Retina (tissue), 1 donor: ENCODE results near the gene ATF5.
A peak's percentile ranks its signal among the peaks of the same experiment; 100 is the strongest.

Source experiments
- DNase-seq: peaks from one replicate; pipeline ENCODE4 v3.0.0-alpha.2; 2016

ATF5 gene

DNA sequence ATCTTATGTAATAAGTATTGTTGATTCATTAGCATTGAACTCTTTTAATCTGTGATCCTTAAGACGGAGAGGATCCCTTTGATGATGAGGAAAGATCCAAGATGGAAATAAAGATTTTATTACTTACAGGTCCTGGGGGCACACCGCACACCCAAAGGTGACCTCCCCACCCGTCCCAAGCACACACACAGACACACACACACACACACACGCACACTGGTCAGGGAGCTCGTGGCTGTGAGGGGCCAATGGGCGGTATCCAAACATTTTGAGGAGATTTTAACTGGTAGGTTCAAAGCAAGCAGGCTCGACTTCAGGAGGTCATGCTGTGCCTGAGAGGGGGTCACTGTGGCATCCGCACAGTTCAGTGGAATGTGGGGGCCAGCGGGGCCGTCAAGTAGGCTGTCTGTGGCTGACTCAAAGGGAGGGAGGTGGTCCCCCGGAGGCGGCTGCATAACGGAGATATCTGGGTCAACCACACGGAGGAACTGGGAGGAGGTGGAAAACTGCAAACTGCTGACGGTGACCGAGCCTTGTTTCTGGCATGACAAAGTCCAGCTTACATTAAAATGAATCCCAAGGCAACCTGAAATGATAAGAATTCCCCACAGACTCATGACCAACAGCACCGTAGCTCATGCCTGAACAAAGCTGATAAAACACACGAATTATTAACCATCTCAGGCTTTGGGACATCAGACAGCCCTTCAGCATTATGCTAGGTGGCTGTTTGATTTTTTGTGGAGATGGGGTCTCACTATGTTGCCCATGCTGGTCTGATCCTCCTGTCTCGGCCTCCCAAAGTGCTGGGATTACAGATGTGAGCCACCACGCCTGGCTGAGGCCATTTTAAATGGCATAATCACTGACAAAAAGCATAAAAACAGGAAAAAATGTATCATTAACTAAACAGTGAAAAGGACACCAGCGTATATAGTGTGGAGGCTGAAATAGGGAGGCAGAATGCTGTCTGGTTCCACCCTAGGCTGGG is 52.9 kb downstream of the ATF5 start:
- peak; percentile 27 for DNase-seq
